Left lung (tissue), 10 donors: ENCODE data around the gene ADGRB3. TPM values are rescaled to one million over a fixed set of nuclear protein-coding genes. Genes with fewer than 3 reads are reported as not detected.
"Not testable (repeated sequence)": the region's sequence is repeated elsewhere in the genome, so short reads cannot be mapped to it uniquely, and the experiment has no call there.

Source experiments
- ATAC-seq: fragments of 200-7000 bp; cut with Tn5 transposase; one replicate; pipeline ENCODE4 v1.9.1; 2020; ENCODE audit warnings: moderate library complexity
- DNase-seq, 4 donors: peaks; one replicate each; pipeline ENCODE4 v3.0.0-alpha.2; 2013 to 2020
- H3K27ac ChIP-seq, 2 donors: fragments of 200-600 bp; sonication (generic) in 1 of 2; one replicate each; pipeline versions ENCODE4 v1.5.0 to v1.8.0; 2020 to 2021
- H3K27me3 ChIP-seq, 2 donors: fragments of 200-600 bp; sonication (generic) in 1 of 2; one replicate each; pipeline versions ENCODE4 v1.5.0 to v1.8.0; 2020 to 2021
- H3K36me3 ChIP-seq, 2 donors: fragments of 200-600 bp; sonication (generic) in 1 of 2; one replicate each; pipeline versions ENCODE4 v1.5.0 to v1.8.0; 2020 to 2021
- H3K4me1 ChIP-seq, 2 donors: fragments of 200-600 bp; one replicate each; pipeline ENCODE4 v1.8.0; 2021
- H3K4me3 ChIP-seq, 2 donors: fragments of 200-600 bp; sonication (generic) in 1 of 2; one replicate each; pipeline versions ENCODE4 v1.5.0 to v1.8.0; 2020 to 2021; ENCODE audit warnings: mild to moderate bottlenecking in 1 of 2
- H3K9me3 ChIP-seq, 2 donors: fragments of 200-600 bp; sonication (generic) in 1 of 2; one replicate each; pipeline versions ENCODE4 v1.5.0 to v1.8.0; 2020 to 2021
- CTCF ChIP-seq, 2 donors: fragments of 200-600 bp; sonication (generic) in 1 of 2; IDR thresholded peaks; one replicate each; pipeline versions ENCODE4 v1.5.0 to v1.8.0; 2021; ENCODE audit warnings: antibody characterized with exemption in 2 of 2
- intact Hi-C, 2 donors: fragments of 100-400 bp; cut with DNase I; formaldehyde crosslinking; loops; one replicate each; pipeline versions ENCODE4 v1.11.2 to v1.14.2; 2022
- polyA plus RNA-seq, 6 donors: library from polyadenylated mRNA; unstranded; fragments of 120-200 nt; gene quantifications; one replicate each; pipeline ENCODE4 v1.2.1, GENCODE V29; 2013; ENCODE audit not compliant: insufficient read length in 6 of 6
- total RNA-seq, 2 donors: library from RNA; stranded (reverse); fragmentation: NEBNext Ultra II Directional; extraction: Animal tissue kit (Norgen Biotek cat#: 25700); gene quantifications; one replicate each; pipeline ENCODE4 v1.2.1, GENCODE V29; 2021
- donor health status: DM: no; HTN: yes; CAD: no.
- donor health status: DM: no; HTN: no; CAD: no.

Gene ADGRB3
- total and polyA plus RNA-seq, 8 donors: 2.0 to 22.4 (median 13.7) TPM

DNA sequence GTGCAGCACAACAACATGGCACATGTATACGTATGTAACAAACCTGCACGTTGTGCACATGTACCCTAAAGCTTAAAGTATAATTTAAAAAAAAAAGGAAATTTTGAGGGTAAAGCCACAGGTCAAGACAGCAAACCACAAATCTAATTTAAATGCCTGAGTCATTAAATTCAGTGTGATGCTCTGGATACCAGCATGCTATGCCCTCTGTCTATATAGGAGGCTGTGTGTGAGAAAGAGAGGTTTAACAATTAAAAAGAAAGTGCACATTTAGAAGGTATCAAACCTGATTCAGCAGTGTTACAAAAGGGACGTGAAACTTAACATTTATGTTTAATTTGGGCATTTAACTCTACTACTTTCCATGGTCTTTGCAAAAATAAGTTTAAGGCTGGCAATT, 276.3 kb downstream of the ADGRB3 start:
- Histone ChIP-seq H3K9me3 (no peaks in the 10 kb centered on the region), H3K36me3 (no peaks in the 10 kb centered on the region)
- intact Hi-C loops: no loop called here

GRCh38 chr6:68911811-68912210, 276.7 kb downstream of the ADGRB3 start:
- ATAC-seq (no peak), DNase-seq (no peak)
- TF ChIP-seq CTCF (IDR thresholded peaks at IDR 0.05): no peak
- no peaks in the 10 kb centered on the region for H3K27me3 ChIP-seq
- H3K27ac ChIP-seq: no peak overlapping the region
- no peaks in the 10 kb centered on the region for H3K9me3 ChIP-seq
- no peaks in the 10 kb centered on the region for H3K36me3 ChIP-seq
- intact Hi-C loops: no loop called here
- no peak overlapping the region for H3K4me3 ChIP-seq
- no peaks in the 10 kb centered on the region for H3K4me1 ChIP-seq

More for the DNA sequence above, 276.3 kb downstream of the ADGRB3 start:
- TF ChIP-seq CTCF (IDR thresholded peaks at IDR 0.05): no peak
- H3K4me3 ChIP-seq: no peak overlapping the region
- no peaks in the 10 kb centered on the region for H3K27me3 ChIP-seq
- H3K4me1 ChIP-seq: no peaks in the 10 kb centered on the region
- no peak overlapping the region for H3K27ac ChIP-seq
- DNase-seq (no peak), ATAC-seq (no peak)

- DNase-seq, ATAC-seq, H3K36me3 ChIP-seq, H3K4me3 ChIP-seq, H3K27ac ChIP-seq, intact Hi-C loops, H3K4me1 ChIP-seq, H3K9me3 ChIP-seq, H3K27me3 ChIP-seq: not testable (repeated sequence)
Measured at GRCh38 chr6:68912805-68913204, 277.7 kb downstream of the ADGRB3 start.

DNA sequence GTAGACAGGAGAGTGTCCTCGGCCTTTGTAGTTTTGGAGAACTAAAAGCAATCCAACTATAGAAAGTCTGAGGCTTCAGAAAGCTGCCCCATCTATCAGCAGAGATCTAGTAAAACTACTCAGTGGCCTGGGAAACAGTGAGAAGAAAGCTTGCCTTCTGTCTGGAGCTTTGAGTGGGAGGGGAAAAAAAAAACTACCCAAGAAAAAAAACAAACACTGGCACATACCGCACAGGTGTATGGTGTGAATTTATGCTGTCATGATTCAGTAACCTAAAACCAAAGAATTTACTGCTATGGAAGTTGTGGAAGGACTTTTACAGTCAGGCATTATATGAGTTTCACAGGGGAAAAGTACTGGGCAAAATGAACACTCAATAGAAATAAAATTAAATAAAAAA, 280.5 kb downstream of the ADGRB3 start:
- Histone ChIP-seq H3K4me1 (no peaks in the 10 kb centered on the region), H3K27ac (no peak overlapping the region), H3K9me3 (no peaks in the 10 kb centered on the region), H3K4me3 (no peak overlapping the region), H3K36me3 (no peaks in the 10 kb centered on the region), H3K27me3 (no peaks in the 10 kb centered on the region)
- DNase-seq (no peak), ATAC-seq (no peak)
- intact Hi-C loops: no loop called here
- no peak for TF ChIP-seq CTCF (IDR thresholded peaks at IDR 0.05)

DNA sequence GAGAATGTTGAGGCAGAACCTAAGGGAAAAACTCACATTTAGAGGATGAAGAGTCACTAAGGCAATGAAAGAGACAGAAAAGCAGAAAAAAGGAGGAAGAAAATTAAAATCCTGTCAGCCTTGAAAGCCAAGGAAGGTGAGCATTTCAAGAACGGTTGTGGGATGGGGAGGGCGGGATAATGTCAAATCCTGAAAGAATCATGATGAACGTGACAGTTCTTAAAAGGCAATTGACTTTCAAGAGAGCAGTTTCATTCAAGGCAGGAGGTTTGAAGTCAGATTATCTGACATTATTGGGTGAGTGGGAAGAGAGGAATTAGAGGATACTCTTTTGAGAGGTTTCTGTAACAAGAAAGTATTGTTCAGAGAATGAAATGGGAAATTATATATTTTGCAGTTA, 284.5 kb downstream of the ADGRB3 start:
- H3K4me3 ChIP-seq: no peak overlapping the region
- H3K27me3 ChIP-seq: no peaks in the 10 kb centered on the region
- no peaks in the 10 kb centered on the region for H3K36me3 ChIP-seq
- H3K9me3 ChIP-seq: no peaks in the 10 kb centered on the region
- no peak for TF ChIP-seq CTCF (IDR thresholded peaks at IDR 0.05)
- intact Hi-C loops: no loop called here
- no peak overlapping the region for H3K27ac ChIP-seq
- no peaks in the 10 kb centered on the region for H3K4me1 ChIP-seq
- ATAC-seq (no peak), DNase-seq (no peak)

DNA sequence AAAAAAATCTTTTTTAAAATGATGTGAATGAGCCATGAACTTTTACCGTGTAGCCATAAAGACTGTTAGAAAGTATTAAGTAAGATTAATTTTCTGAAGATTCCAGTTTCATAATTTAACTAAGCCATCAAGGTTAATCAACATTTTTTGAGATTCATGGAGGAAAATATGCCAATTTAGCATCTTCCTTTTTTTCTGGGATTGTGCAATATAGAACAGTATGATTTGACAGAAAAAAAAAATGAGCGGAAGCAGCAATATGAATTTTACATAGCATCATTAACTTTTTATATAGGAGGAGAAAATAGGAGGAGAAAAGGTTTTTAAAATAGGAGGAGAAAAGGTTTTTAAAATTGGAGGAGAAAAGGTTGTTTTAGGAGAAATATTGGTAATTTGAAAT, 306.3 kb downstream of the ADGRB3 start:
- Histone ChIP-seq H3K4me1 (no peaks in the 10 kb centered on the region), H3K27me3 (no peaks in the 10 kb centered on the region), H3K36me3 (no peaks in the 10 kb centered on the region), H3K9me3 (no peaks in the 10 kb centered on the region), H3K4me3 (no peak overlapping the region), H3K27ac (no peak overlapping the region)
- intact Hi-C loops: no loop called here
- DNase-seq (no peak), ATAC-seq (no peak)
- TF ChIP-seq CTCF (IDR thresholded peaks at IDR 0.05): no peak
